GM12878 (cell line): ENCODE results near the gene NOSTRIN. TPM values are rescaled to one million over a fixed set of nuclear protein-coding genes. Genes with fewer than 3 reads are reported as not detected.

Source experiments
- ATAC-seq: fragments of 200-7000 bp; cut with Tn5 transposase; 3 replicates; pipeline ENCODE4 v1.9.1; 2020; ENCODE audit warnings: mild to moderate bottlenecking, moderate library complexity
- BruUV-seq: library from RNA; stranded (reverse); fragments of 400-500 nt; replicated peaks from 2 replicates; lab custom pipeline; 2021; lab: Mats Ljungman, UMichigan
- CTCF ChIA-PET: fragments of 300-600 bp; sonication (Branson Sonifier 250); formaldehyde crosslinking; extraction: SDS; loops from one replicate; lab custom pipeline; 2021; ENCODE audit warnings: inconsistent platforms; lab: Yijun Ruan, JAX
- POLR2A ChIA-PET: fragments of 350-600 bp; formaldehyde crosslinking; extraction: SDS; loops from one replicate; lab custom pipeline; 2021; ENCODE audit warnings: inconsistent platforms; lab: Charles Lee
- RAD21 ChIA-PET: fragments of 300-600 bp; sonication (Branson Sonifier 250); formaldehyde crosslinking; loops from one replicate; lab custom pipeline; 2023; ENCODE audit warnings: antibody characterized with exemption; ENCODE audit not compliant: unreplicated experiment; lab: Charles Lee
- SMC1A ChIA-PET: fragments of 300-600 bp; sonication (Branson Sonifier 250); formaldehyde crosslinking; loops from one replicate; lab custom pipeline; 2023; ENCODE audit not compliant: unreplicated experiment, uncharacterized antibody; lab: Charles Lee
- DNase-seq: peaks from one replicate; pipeline ENCODE4 v3.0.0-alpha.2; 2011; ENCODE audit warnings: low read depth, low spot score
- FAIRE-seq: peaks from 3 replicates; lab custom pipeline; 2011; peaks lifted over from hg19 to GRCh38; lab: Jason Lieb, UNC
- H2AFZ ChIP-seq: 2 replicates; pipeline ENCODE4 v1.6.0; 2011; ENCODE audit warnings: low read depth, low read length, control low read depth; ENCODE audit not compliant: control insufficient read depth
- H3K27ac ChIP-seq: 2 replicates; pipeline ENCODE4 v1.5.1; 2011; ENCODE audit warnings: control low read depth; ENCODE audit not compliant: control insufficient read depth, insufficient read depth
- H3K27me3 ChIP-seq, 2 experiments: replicated peaks in 1 of 2; 2 replicates each; pipeline versions ENCODE4 v1.6.0 to v1.6.1; 2011; ENCODE audit warnings: low read length in 1 of 2; ENCODE audit not compliant: control insufficient read depth in 2 of 2, insufficient read depth in 2 of 2
- H3K36me3 ChIP-seq, 2 experiments: 2 replicates each; pipeline ENCODE4 v1.5.1; 2011; ENCODE audit warnings: low read length in 1 of 2; ENCODE audit not compliant: control insufficient read depth in 2 of 2, insufficient read depth in 2 of 2
- H3K4me1 ChIP-seq: 2 replicates; pipeline ENCODE4 v1.6.1; 2011; ENCODE audit warnings: mild to moderate bottlenecking, low read length, moderate library complexity, mixed read lengths; ENCODE audit not compliant: control insufficient read depth, insufficient read depth
- H3K4me2 ChIP-seq: 2 replicates; pipeline ENCODE4 v1.6.0; 2011; ENCODE audit warnings: control low read depth; ENCODE audit not compliant: control insufficient read depth, insufficient read depth
- H3K4me3 ChIP-seq: fragments of 200-600 bp; sonication (generic); 2 replicates; pipeline ENCODE4 v1.5.1; 2016
- H3K79me2 ChIP-seq: 2 replicates; pipeline ENCODE4 v1.6.0; 2011; ENCODE audit warnings: low read length; ENCODE audit not compliant: control insufficient read depth, insufficient read depth
- H3K9ac ChIP-seq: 2 replicates; pipeline ENCODE4 v1.8.0; 2011; ENCODE audit warnings: low read length, control low read depth, mixed read lengths; ENCODE audit not compliant: control insufficient read depth, insufficient read depth
- H3K9me3 ChIP-seq: replicated peaks from 3 replicates; pipeline ENCODE4 v1.5.1; 2011; ENCODE audit warnings: mild to moderate bottlenecking, low read length; ENCODE audit not compliant: control insufficient read depth, insufficient read depth
- H4K20me1 ChIP-seq: 2 replicates; pipeline ENCODE4 v1.6.0; 2011; ENCODE audit not compliant: control insufficient read depth, insufficient read depth
- CHD4 ChIP-seq: fragments of 200-600 bp; sonication (generic); IDR thresholded peaks from 2 replicates; pipeline ENCODE4 v1.6.1; 2016; ENCODE audit warnings: mild to moderate bottlenecking
- HDAC6 ChIP-seq: fragments of 200-600 bp; sonication (generic); IDR thresholded peaks from one replicate; pipeline ENCODE4 v1.8.0; 2017; ENCODE audit warnings: antibody characterized with exemption; ENCODE audit not compliant: unreplicated experiment
- IKZF2 ChIP-seq, 2 experiments: fragments of 450-650 bp; IDR thresholded peaks; 2 replicates each; pipeline ENCODE4 v1.6.1; 2017; ENCODE audit warnings: mild to moderate bottlenecking in 2 of 2, moderate library complexity in 2 of 2
- JUNB ChIP-seq: IDR thresholded peaks from 2 replicates; pipeline ENCODE4 v1.6.1; 2016; ENCODE audit warnings: antibody characterized with exemption, mild to moderate bottlenecking
- MEF2A ChIP-seq: IDR thresholded peaks from 2 replicates; pipeline ENCODE4 v1.6.1; 2011; ENCODE audit warnings: low read depth, mild to moderate bottlenecking, low read length, moderate library complexity; ENCODE audit not compliant: insufficient read depth
- RAD21 ChIP-seq: IDR thresholded peaks from 2 replicates; pipeline ENCODE4 v1.6.1; 2011; ENCODE audit warnings: mild to moderate bottlenecking, low read depth, low read length, moderate library complexity; ENCODE audit not compliant: insufficient read depth
- RFX5 ChIP-seq: IDR thresholded peaks from 2 replicates; pipeline ENCODE4 v1.6.1; 2011; ENCODE audit warnings: low read depth, low read length, improper control_type of control experiment
- SPI1 ChIP-seq: IDR thresholded peaks from 2 replicates; pipeline ENCODE4 v1.6.1; 2011; ENCODE audit warnings: low read depth, mild to moderate bottlenecking, low read length, moderate library complexity, borderline replicate concordance; ENCODE audit not compliant: insufficient read depth
- SREBF2 ChIP-seq: IDR thresholded peaks from 2 replicates; pipeline ENCODE4 v1.6.1; 2012; ENCODE audit warnings: mild to moderate bottlenecking, low read length
- TCF3 ChIP-seq: IDR thresholded peaks from 2 replicates; pipeline ENCODE4 v1.6.1; 2012; ENCODE audit warnings: low read depth, mild to moderate bottlenecking, low read length, borderline replicate concordance; ENCODE audit not compliant: insufficient read depth
- ZNF24 ChIP-seq: fragments of 450-650 bp; IDR thresholded peaks from 2 replicates; pipeline ENCODE4 v1.6.1; 2017; ENCODE audit warnings: antibody characterized with exemption, mild to moderate bottlenecking
- WGBS: methylation state at CpG from one replicate; pipeline ENCODE4 v1.1.6; 2016; ENCODE audit warnings: low lambda C conversion rate; ENCODE audit not compliant: insufficient replicate concordance, insufficient coverage; ENCODE audit errors: missing lambda C conversion rate; 5-methylcytosine and 5-hydroxymethylcytosine counted together
- in situ Hi-C: fragments of 300-500 bp; cut with MboI; formaldehyde crosslinking; loops from 9 replicates; pipeline ENCODE4 v1.14.3; 2018; ENCODE audit warnings: mixed read lengths
- intact Hi-C: fragments of 100-400 bp; cut with micrococcal nuclease; formaldehyde crosslinking; loops from one replicate; pipeline ENCODE4 v1.14.2; 2022; ENCODE audit not compliant: unreplicated experiment
- polyA plus RNA-seq, 11 experiments: library from polyadenylated mRNA; depleted of rRNA in 4 of 11; unstranded in 6 of 11; stranded (reverse) in 5 of 11; fragments of >200 nt; fragmentation: Nextera tagmentation in 4 of 11; fragmentation: Illumina TruSeq in 1 of 11; extraction: Ambion mirVana in 4 of 11; extraction: Trizol in 1 of 11; gene quantifications; 1 replicate in 1 of 11; 2 replicates in 10 of 11; pipeline versions ENCODE4 v1.2.1 to v1.2.3, GENCODE V29; 2011 to 2016; ENCODE audit warnings: inconsistent platforms in 2 of 11, missing spikeins in 2 of 11, low read depth in 1 of 11
- total RNA-seq, 4 experiments: library from RNA; depleted of rRNA in 3 of 4; stranded (reverse); fragments of >200 nt in 3 of 4; fragmentation: Illumina TruSeq in 1 of 4; extraction: Trizol in 1 of 4; gene quantifications; 2 replicates each; pipeline versions ENCODE4 v1.2.1 to v1.2.3, GENCODE V29; 2013 to 2021
- TF ChIP-seq, protein P1 (sequence below): fragments of 450-650 bp; IDR thresholded peaks from 2 replicates; pipeline ENCODE4 v1.6.1; 2014; ENCODE audit warnings: mild to moderate bottlenecking

The NOSTRIN gene
- total and polyA plus RNA-seq, 10 of the 15 experiments (the other 5 are each of a cell fraction or from before 2014, with no cell fraction given): 0.13 to 0.42 (median 0.37) TPM; not detected in 5

DNA sequence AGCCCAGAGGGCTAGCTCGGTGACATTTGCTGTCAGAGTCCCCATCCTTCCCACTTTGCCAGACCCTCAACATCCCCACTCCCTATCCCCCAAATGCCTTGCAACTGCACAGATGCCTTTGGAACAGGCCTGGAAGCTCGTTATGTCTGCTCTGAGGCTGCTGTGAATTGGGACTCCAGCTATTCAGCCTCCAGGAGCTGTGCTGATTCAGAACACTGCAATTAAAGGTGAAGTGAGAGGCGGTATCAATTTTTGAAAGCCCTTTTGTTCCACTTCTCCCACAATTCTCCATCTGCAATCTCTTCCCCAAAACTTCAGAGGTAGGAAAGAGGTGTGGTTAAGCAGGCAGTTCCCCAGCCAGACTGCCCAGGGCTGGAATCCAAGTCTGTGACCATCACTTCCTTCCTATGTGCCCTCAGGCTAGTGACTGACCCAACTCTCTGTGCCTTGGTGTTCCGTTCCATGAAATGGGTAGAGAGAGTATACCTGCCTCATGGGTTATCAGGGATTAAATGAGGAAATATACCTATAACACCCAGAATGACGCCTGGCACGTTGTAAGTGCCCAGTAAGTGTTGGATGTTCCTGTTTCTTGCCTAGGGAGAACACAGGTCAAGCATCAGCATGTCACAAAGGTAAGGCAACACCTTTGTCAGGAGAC lies 17.5 kb downstream of the NOSTRIN start (continued):
- no peak for TF ChIP-seq RFX5
- no peak for TF ChIP-seq CHD4
- TF ChIP-seq SPI1: no peak
- no peak for TF ChIP-seq TCF3
- TF ChIP-seq ZNF24: no peak
- no peak for TF ChIP-seq JUNB

DNA sequence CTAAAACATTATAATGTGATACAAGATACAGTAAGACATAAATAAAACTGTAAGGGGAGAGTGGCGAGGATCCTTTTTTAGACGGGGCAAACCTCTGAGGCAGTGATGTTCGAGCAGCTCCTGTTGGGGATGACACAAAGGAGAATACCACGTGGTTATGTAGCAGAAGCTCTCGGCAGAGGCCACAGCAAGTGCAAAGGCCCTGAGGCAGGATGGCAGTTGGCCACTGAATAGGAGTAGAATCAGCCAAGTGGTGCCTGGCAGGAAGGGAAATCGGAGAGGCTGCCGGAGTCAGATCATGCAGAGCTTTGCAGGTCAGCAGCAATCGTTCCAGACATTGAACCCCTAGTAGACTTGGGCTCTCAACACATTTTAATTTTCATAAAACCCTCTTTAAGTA lies 19.1 kb downstream of the NOSTRIN start:
- no peaks in the 10 kb centered on the region for H3K4me1 ChIP-seq
- in situ Hi-C loops (no loop called here), intact Hi-C loops (no loop called here)
- DNase-seq: no peak
- no peak for ATAC-seq
- H4K20me1 ChIP-seq: no peaks in the 10 kb centered on the region; the same call in 1 of the 2 replicates
- no peak for FAIRE-seq
- BruUV-seq: no TSS peak
- no peaks in the 10 kb centered on the region for H3K36me3 ChIP-seq
- SMC1A ChIA-PET: no interaction called here
- no peak overlapping the region for H3K4me2 ChIP-seq
- no peak overlapping the region for H2AFZ ChIP-seq
- no peaks in the 10 kb centered on the region for H3K9me3 ChIP-seq
- H3K4me3 ChIP-seq: no peak overlapping the region
- CTCF ChIA-PET: no interaction called here
- 0 out of 4 replicates have a peak, but pooled peaks cover 0 to 1% of the 10 kb centered on the region in 2 experiments for H3K27me3 ChIP-seq
- 39% methylated on average over 8 of the region's 8 CpGs for WGBS
- POLR2A ChIA-PET: no interaction called here
- H3K79me2 ChIP-seq: no peaks in the 10 kb centered on the region
- H3K9ac ChIP-seq: no peak overlapping the region
- no peak overlapping the region for H3K27ac ChIP-seq
- TF ChIP-seq RAD21 (no peak), HDAC6 (no peak), SREBF2 (no peak), IKZF2 (IDR thresholded peaks at IDR 0.05) (no peak), MEF2A (no peak)
- TF ChIP-seq, protein P1, sequence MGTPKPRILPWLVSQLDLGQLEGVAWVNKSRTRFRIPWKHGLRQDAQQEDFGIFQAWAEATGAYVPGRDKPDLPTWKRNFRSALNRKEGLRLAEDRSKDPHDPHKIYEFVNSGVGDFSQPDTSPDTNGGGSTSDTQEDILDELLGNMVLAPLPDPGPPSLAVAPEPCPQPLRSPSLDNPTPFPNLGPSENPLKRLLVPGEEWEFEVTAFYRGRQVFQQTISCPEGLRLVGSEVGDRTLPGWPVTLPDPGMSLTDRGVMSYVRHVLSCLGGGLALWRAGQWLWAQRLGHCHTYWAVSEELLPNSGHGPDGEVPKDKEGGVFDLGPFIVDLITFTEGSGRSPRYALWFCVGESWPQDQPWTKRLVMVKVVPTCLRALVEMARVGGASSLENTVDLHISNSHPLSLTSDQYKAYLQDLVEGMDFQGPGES: no peak
- RAD21 ChIA-PET: no interaction called here
